ENCODE data around the gene DNAH8. TPM values are rescaled to one million over a fixed set of nuclear protein-coding genes. Genes with fewer than 3 reads are reported as not detected.
A peak's percentile ranks its signal among the peaks of the same experiment; 100 is the strongest.

Gene DNAH8
- total and polyA plus RNA-seq, 9 donors, result 0.58 to 4.3 (median 1.5) TPM

DNA sequence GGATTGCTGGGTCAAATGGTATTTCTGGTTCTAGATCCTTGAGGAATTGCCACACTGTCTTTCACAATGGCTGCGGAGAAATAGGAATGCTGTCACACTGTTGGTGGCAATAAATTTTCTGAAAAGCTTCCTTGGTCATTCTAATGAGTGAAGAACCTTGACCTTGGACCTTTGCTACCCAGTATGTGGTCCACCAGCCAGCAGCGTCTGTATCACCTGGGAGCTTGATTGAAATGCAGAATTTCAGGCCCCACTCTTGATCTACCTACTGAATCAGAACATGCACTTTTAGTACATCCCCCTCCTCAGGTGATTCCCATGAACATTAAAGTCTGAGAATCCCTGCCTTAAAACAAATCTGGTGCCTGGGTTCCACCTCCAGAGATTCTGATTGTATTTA lies 305.9 kb downstream of the DNAH8 start:
- DNase-seq, result no peak
- Histone ChIP-seq H3K27ac (ENCODE audit: low read length) (no peak overlapping the region), H3K4me3 (ENCODE audit: low read length) (no peak overlapping the region), H3K27me3 (ENCODE audit: control insufficient read depth, insufficient read depth, low read length) (no peaks in the 10 kb centered on the region), H3K36me3 (ENCODE audit: control insufficient read depth, insufficient read depth, low read length) (no peaks in the 10 kb centered on the region), H3K9me3 (replicated peaks; ENCODE audit: control insufficient read depth, low read depth, low read length) (no peaks in the 10 kb centered on the region), H3K4me1 (ENCODE audit: control insufficient read depth, insufficient read depth, low read length) (no peaks in the 10 kb centered on the region)
- 38% methylated on average over 2 of the region's 2 CpGs for WGBS (ENCODE audit: insufficient coverage)

GRCh38 chr6:39021779-39022178 lies 306.7 kb downstream of the DNAH8 start:
- Histone ChIP-seq H3K27ac (ENCODE audit: low read length) (no peak overlapping the region), H3K4me3 (ENCODE audit: low read length) (no peak overlapping the region), H3K36me3 (ENCODE audit: control insufficient read depth, insufficient read depth, low read length) (no peaks in the 10 kb centered on the region), H3K9me3 (replicated peaks; ENCODE audit: control insufficient read depth, low read depth, low read length) (no peaks in the 10 kb centered on the region), H3K27me3 (ENCODE audit: control insufficient read depth, insufficient read depth, low read length) (no peaks in the 10 kb centered on the region), H3K4me1 (ENCODE audit: control insufficient read depth, insufficient read depth, low read length) (no peaks in the 10 kb centered on the region)
- WGBS (ENCODE audit: insufficient coverage), result no CpG with 5 or more reads among the region's 1 CpG
- DNase-seq, result no peak

DNA sequence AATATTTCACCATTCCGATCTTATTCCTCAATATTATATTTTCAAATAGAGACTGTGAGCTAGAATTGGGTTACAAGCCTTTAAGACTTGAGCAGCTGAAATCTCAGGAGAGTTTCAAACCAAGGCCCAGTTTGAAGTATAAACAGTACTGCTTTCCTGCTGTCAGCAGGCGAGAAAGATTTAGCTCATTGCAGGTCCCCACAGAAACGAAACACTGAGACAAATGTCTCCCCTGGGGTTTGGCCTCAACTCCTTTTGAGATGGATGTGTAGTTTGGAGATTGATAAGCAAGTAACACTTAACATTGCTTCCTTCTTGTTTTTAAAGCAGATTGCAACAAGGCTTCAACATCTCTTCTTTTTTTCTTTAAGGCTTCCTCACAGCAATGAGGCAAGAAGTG lies 311.1 kb downstream of the DNAH8 start:
- Histone ChIP-seq H3K9me3 (replicated peaks; ENCODE audit: control insufficient read depth, low read depth, low read length) (no peaks in the 10 kb centered on the region), H3K4me3 (ENCODE audit: low read length) (no peak overlapping the region), H3K4me1 (ENCODE audit: control insufficient read depth, insufficient read depth, low read length) (no peaks in the 10 kb centered on the region), H3K27me3 (ENCODE audit: control insufficient read depth, insufficient read depth, low read length) (no peaks in the 10 kb centered on the region), H3K36me3 (ENCODE audit: control insufficient read depth, insufficient read depth, low read length) (no peaks in the 10 kb centered on the region), H3K27ac (ENCODE audit: low read length) (no peak overlapping the region)
- DNase-seq, result peak; percentile 4
- WGBS (ENCODE audit: insufficient coverage), result no CpG with 5 or more reads among the region's 3 CpGs

GRCh38 chr6:39029156-39030011 lies 314.3 kb downstream of the DNAH8 start:
- DNase-seq, result no peak
- no peaks in the 10 kb centered on the region for H3K36me3 ChIP-seq (ENCODE audit: control insufficient read depth, insufficient read depth, low read length)

DNA sequence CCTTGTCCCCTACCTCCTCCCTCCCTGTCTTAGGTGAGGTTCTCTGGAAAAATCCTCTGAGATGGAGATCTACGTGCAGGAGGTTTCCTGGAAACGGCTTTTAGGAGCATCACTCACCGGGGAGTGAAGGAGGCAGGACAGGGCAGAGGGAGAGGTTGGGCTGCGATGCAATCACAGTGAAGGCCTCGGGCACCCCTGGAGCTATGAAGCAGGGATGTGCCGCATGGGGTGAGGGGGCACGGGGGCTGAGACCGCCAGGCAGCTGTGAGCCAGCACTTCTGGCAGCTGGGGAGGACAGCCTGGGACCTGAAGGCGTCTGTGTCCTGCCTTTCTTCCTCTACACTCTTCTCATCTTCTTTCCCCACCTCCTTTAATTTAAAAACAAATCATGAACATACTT lies 320.6 kb downstream of the DNAH8 start:
- DNase-seq, result no peak
- H3K36me3 ChIP-seq (ENCODE audit: control insufficient read depth, insufficient read depth, low read length), result no peaks in the 10 kb centered on the region
- no peak overlapping the region for H3K27ac ChIP-seq (ENCODE audit: low read length)
- H3K9me3 ChIP-seq (replicated peaks; ENCODE audit: control insufficient read depth, low read depth, low read length), result no peaks in the 10 kb centered on the region
- no peak overlapping the region for H3K4me3 ChIP-seq (ENCODE audit: low read length)
- 29% methylated on average over 6 of the region's 9 CpGs for WGBS (ENCODE audit: insufficient coverage)
- peaks cover 28% of the 10 kb centered on the region for H3K27me3 ChIP-seq (ENCODE audit: control insufficient read depth, insufficient read depth, low read length)
- H3K4me1 ChIP-seq (ENCODE audit: control insufficient read depth, insufficient read depth, low read length), result no peaks in the 10 kb centered on the region

More at GRCh38 chr6:39029156-39030011, 314.3 kb downstream of the DNAH8 start:
- Histone ChIP-seq H3K4me1 (ENCODE audit: control insufficient read depth, insufficient read depth, low read length) (no peaks in the 10 kb centered on the region), H3K27ac (ENCODE audit: low read length) (no peak overlapping the region), H3K4me3 (ENCODE audit: low read length) (no peak overlapping the region), H3K9me3 (replicated peaks; ENCODE audit: control insufficient read depth, low read depth, low read length) (no peaks in the 10 kb centered on the region), H3K27me3 (ENCODE audit: control insufficient read depth, insufficient read depth, low read length) (peaks cover 2% of the 10 kb centered on the region)
- WGBS (ENCODE audit: insufficient coverage), result 85% methylated on average over 4 of the region's 13 CpGs

GRCh38 chr6:39037082-39037508 lies 322.0 kb downstream of the DNAH8 start:
- H3K27me3 ChIP-seq (ENCODE audit: control insufficient read depth, insufficient read depth, low read length), result peaks cover 32% of the 10 kb centered on the region
- no CpG with 5 or more reads among the region's 4 CpGs for WGBS (ENCODE audit: insufficient coverage)
- H3K4me1 ChIP-seq (ENCODE audit: control insufficient read depth, insufficient read depth, low read length), result no peaks in the 10 kb centered on the region

DNA sequence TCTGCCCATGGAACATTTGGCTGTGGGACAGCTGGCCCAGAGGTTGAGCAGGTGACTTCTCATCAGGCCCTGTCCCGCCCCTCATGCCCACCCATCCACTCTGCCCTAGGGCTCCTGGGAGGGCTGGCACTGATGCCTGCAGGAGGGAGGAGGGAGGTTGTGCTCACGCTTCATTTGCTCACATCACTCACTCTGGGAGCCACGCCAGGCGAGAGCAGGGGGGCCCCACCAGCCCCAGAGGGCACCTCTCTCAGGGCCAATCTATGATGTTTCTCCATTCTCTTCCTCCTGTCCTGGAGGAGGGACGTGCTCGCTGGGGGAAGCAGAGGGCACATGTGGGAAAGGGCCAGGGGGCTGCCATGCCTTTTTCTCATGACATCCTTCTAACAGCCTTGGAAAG lies 322.6 kb downstream of the DNAH8 start:
- no peaks in the 10 kb centered on the region for H3K36me3 ChIP-seq (ENCODE audit: control insufficient read depth, insufficient read depth, low read length)
- DNase-seq, result no peak
- H3K27ac ChIP-seq (ENCODE audit: low read length), result no peak overlapping the region
- H3K4me3 ChIP-seq (ENCODE audit: low read length), result no peak overlapping the region
- peaks cover 32% of the 10 kb centered on the region for H3K27me3 ChIP-seq (ENCODE audit: control insufficient read depth, insufficient read depth, low read length)
- WGBS (ENCODE audit: insufficient coverage), result no CpG with 5 or more reads among the region's 6 CpGs
- H3K9me3 ChIP-seq (replicated peaks; ENCODE audit: control insufficient read depth, low read depth, low read length), result no peaks in the 10 kb centered on the region
- H3K4me1 ChIP-seq (ENCODE audit: control insufficient read depth, insufficient read depth, low read length), result no peaks in the 10 kb centered on the region

More at GRCh38 chr6:39037082-39037508, 322.0 kb downstream of the DNAH8 start:
- no peak for DNase-seq
- H3K9me3 ChIP-seq (replicated peaks; ENCODE audit: control insufficient read depth, low read depth, low read length), result no peaks in the 10 kb centered on the region
- no peak overlapping the region for H3K27ac ChIP-seq (ENCODE audit: low read length)
- no peaks in the 10 kb centered on the region for H3K36me3 ChIP-seq (ENCODE audit: control insufficient read depth, insufficient read depth, low read length)
- no peak overlapping the region for H3K4me3 ChIP-seq (ENCODE audit: low read length)

DNA sequence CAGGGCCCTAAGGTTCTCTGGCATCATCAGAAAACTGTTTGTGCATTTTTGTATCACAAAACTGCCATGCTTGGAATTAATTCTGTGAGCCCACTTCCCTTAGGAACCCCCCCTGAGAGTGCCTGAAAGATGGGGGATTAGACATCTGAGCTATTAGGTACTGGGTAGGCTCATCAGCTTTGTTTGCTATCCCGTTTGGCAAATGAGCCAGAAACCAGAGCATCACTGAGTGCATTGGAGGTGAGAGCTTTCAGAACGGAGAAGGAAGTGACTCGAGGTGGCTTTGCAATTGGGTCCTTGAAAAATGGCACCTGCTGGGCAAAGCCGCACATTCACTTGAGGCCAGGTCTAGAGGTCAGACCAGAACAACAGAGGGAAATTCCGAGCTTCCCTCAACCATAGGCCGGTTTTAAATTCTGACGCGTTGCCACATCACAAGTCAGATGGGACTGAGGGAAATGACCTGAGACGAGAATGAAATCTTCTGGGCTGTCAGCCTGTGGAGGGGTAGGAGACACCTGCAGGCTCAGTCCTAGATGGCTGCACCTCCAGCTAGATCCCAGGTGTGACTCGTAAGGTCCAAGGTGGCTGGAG lies 325.1 kb downstream of the DNAH8 start:
- H3K4me1 ChIP-seq (ENCODE audit: control insufficient read depth, insufficient read depth, low read length), result no peaks in the 10 kb centered on the region
- H3K27ac ChIP-seq (ENCODE audit: low read length), result no peak overlapping the region
- WGBS (ENCODE audit: insufficient coverage), result 67% methylated on average over 6 of the region's 10 CpGs
- H3K36me3 ChIP-seq (ENCODE audit: control insufficient read depth, insufficient read depth, low read length), result no peaks in the 10 kb centered on the region
- peaks cover 42% of the 10 kb centered on the region for H3K27me3 ChIP-seq (ENCODE audit: control insufficient read depth, insufficient read depth, low read length)
- no peak for DNase-seq
- H3K4me3 ChIP-seq (ENCODE audit: low read length), result no peak overlapping the region
- no peaks in the 10 kb centered on the region for H3K9me3 ChIP-seq (replicated peaks; ENCODE audit: control insufficient read depth, low read depth, low read length)

DNA sequence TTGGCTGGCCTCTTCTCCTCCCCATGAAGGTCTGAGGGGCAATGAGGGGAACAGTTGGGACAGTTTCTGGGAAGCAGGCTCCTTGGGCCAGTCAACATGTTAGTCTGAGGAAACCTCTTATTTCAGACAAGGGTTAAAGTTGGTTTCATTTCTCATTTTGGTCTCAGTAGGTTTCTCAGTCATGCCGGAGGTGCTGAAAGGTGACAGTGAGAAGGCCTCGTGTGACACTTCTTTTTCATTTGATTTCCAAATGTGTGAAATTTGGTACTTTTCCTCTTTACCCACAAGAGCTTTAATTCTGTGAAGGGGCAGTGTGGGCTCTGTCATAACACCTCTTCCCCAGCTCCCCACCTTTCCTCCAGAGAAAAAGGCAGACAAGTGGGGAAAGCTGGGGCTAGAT lies 326.0 kb downstream of the DNAH8 start:
- no peaks in the 10 kb centered on the region for H3K4me1 ChIP-seq (ENCODE audit: control insufficient read depth, insufficient read depth, low read length)
- H3K4me3 ChIP-seq (ENCODE audit: low read length), result no peak overlapping the region
- H3K27me3 ChIP-seq (ENCODE audit: control insufficient read depth, insufficient read depth, low read length), result peaks cover 38% of the 10 kb centered on the region
- no peaks in the 10 kb centered on the region for H3K9me3 ChIP-seq (replicated peaks; ENCODE audit: control insufficient read depth, low read depth, low read length)
- H3K27ac ChIP-seq (ENCODE audit: low read length), result no peak overlapping the region
- WGBS (ENCODE audit: insufficient coverage), result no CpG with 5 or more reads among the region's 2 CpGs
- DNase-seq, result no peak
- H3K36me3 ChIP-seq (ENCODE audit: control insufficient read depth, insufficient read depth, low read length), result no peaks in the 10 kb centered on the region

DNA sequence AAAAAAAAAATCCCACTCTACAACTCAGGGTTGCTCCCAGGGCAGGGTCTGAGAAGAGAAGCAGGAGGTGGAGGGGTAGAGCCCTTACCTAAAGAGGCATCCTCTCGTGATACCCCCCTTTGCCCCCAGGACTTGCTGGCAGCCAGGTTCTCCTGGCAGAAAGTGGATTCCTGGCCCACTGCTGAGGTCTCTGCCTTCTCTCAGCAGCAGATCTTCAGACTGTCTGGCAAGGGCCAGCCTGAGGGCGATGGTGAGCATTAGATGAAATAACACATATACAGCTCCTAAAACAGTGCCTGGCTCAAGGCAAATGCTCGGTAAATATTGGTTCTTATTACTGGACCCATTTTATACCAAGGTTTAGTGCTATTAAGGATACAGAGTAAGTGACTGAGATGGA lies 328.7 kb downstream of the DNAH8 start:
- H3K27ac ChIP-seq (ENCODE audit: low read length), result no peak overlapping the region
- no peak overlapping the region for H3K4me3 ChIP-seq (ENCODE audit: low read length)
- H3K36me3 ChIP-seq (ENCODE audit: control insufficient read depth, insufficient read depth, low read length), result no peaks in the 10 kb centered on the region
- no CpG with 5 or more reads among the region's 3 CpGs for WGBS (ENCODE audit: insufficient coverage)
- DNase-seq, result no peak
- peaks cover 47% of the 10 kb centered on the region for H3K27me3 ChIP-seq (ENCODE audit: control insufficient read depth, insufficient read depth, low read length)
- peaks cover 2% of the 10 kb centered on the region for H3K4me1 ChIP-seq (ENCODE audit: control insufficient read depth, insufficient read depth, low read length)
- no peaks in the 10 kb centered on the region for H3K9me3 ChIP-seq (replicated peaks; ENCODE audit: control insufficient read depth, low read depth, low read length)
